Cardiac muscle cell (in vitro differentiated cells and primary cell): Measurements from ENCODE around the gene SEL1L2. TPM values are rescaled to one million over a fixed set of nuclear protein-coding genes. Genes with fewer than 3 reads are reported as not detected.

Experiments
- DNase-seq, 2 donors: peaks; one replicate each; pipeline versions ENCODE4 v3.0.0 to v3.0.0-alpha.2; 2010 to 2017; ENCODE audit warnings: low read depth in 1 of 2, low spot score in 1 of 2
- H3K27ac ChIP-seq: fragments of 200-600 bp; sonication (generic); 2 replicates; pipeline ENCODE4 v1.5.1; 2016
- H3K27me3 ChIP-seq: fragments of 200-600 bp; sonication (generic); 2 replicates; pipeline ENCODE4 v1.6.0; 2016; ENCODE audit warnings: control low read depth
- H3K36me3 ChIP-seq: fragments of 200-600 bp; sonication (generic); 2 replicates; pipeline ENCODE4 v1.5.1; 2016; ENCODE audit warnings: control low read depth
- H3K4me1 ChIP-seq: fragments of 200-600 bp; sonication (generic); 2 replicates; pipeline ENCODE4 v1.8.1; 2017; ENCODE audit warnings: low read depth, mild to moderate bottlenecking, mixed run types
- H3K4me3 ChIP-seq: fragments of 200-600 bp; sonication (generic); 2 replicates; pipeline ENCODE4 v1.5.1; 2016; ENCODE audit warnings: mild to moderate bottlenecking
- H3K9me3 ChIP-seq: fragments of 200-600 bp; sonication (generic); 2 replicates; pipeline ENCODE4 v1.5.1; 2017; ENCODE audit warnings: low read depth, mild to moderate bottlenecking, control low read depth
- CTCF ChIP-seq: IDR thresholded peaks from 2 replicates; pipeline ENCODE4 v1.5.1; 2012; ENCODE audit warnings: low read depth, mild to moderate bottlenecking, low read length
- polyA plus RNA-seq: library from polyadenylated mRNA; unstranded; fragments of >200 nt; fragmentation: Nextera tagmentation; extraction: Ambion mirVana; gene quantifications from 2 replicates; pipeline ENCODE4 v1.2.1, GENCODE V29; 2016
- total RNA-seq: library from RNA; depleted of rRNA; stranded (reverse); fragments of >200 nt; gene quantifications from 2 replicates; pipeline ENCODE4 v1.2.3, GENCODE V29; 2016

SEL1L2 gene
- total and polyA plus RNA-seq, 2 experiments from 2014 or later: not detected

- H3K27me3 ChIP-seq: no peaks in the 10 kb centered on the region
- H3K27ac ChIP-seq: no peak overlapping the region
- H3K4me3 ChIP-seq: no peak overlapping the region
- no peak for TF ChIP-seq CTCF
- no peaks in the 10 kb centered on the region for H3K36me3 ChIP-seq
- DNase-seq: no peak
- H3K4me1 ChIP-seq: peaks cover 7% of the 10 kb centered on the region
- H3K9me3 ChIP-seq: no peaks in the 10 kb centered on the region
These were observed 115.1 kb downstream of the SEL1L2 start for GRCh38 chr20:13875265-13875811.

- Histone ChIP-seq H3K27ac (no peak overlapping the region), H3K36me3 (no peaks in the 10 kb centered on the region), H3K4me1 (peaks cover 11% of the 10 kb centered on the region), H3K4me3 (no peak overlapping the region), H3K9me3 (no peaks in the 10 kb centered on the region), H3K27me3 (no peaks in the 10 kb centered on the region)
- no peak for DNase-seq
- no peak for TF ChIP-seq CTCF
These were observed 115.8 kb downstream of the SEL1L2 start for GRCh38 chr20:13874394-13875157.

GRCh38 chr20:13873831-13874230 is 116.6 kb downstream of the SEL1L2 start:
- DNase-seq: no peak
- no peak overlapping the region for H3K4me3 ChIP-seq
- no peaks in the 10 kb centered on the region for H3K9me3 ChIP-seq
- peaks cover 19% of the 10 kb centered on the region for H3K4me1 ChIP-seq
- H3K27me3 ChIP-seq: no peaks in the 10 kb centered on the region
- no peaks in the 10 kb centered on the region for H3K36me3 ChIP-seq
- no peak for TF ChIP-seq CTCF
- H3K27ac ChIP-seq: no peak overlapping the region

GRCh38 chr20:13870170-13870748 is 120.2 kb downstream of the SEL1L2 start:
- no peak for DNase-seq
- H3K9me3 ChIP-seq: no peaks in the 10 kb centered on the region
- H3K27me3 ChIP-seq: no peaks in the 10 kb centered on the region
- H3K4me1 ChIP-seq: peaks cover 19% of the 10 kb centered on the region
- H3K4me3 ChIP-seq: no peak overlapping the region
- H3K27ac ChIP-seq: no peak overlapping the region
- H3K36me3 ChIP-seq: no peaks in the 10 kb centered on the region
- TF ChIP-seq CTCF: no peak

GRCh38 chr20:13868331-13868730 is 122.1 kb downstream of the SEL1L2 start:
- DNase-seq: no peak
- no peak overlapping the region for H3K27ac ChIP-seq
- H3K9me3 ChIP-seq: no peaks in the 10 kb centered on the region
- H3K4me3 ChIP-seq: no peak overlapping the region
- H3K27me3 ChIP-seq: no peaks in the 10 kb centered on the region
- no peak for TF ChIP-seq CTCF
- H3K36me3 ChIP-seq: no peaks in the 10 kb centered on the region
- peaks cover 12% of the 10 kb centered on the region for H3K4me1 ChIP-seq
